ENCODE measurements around the gene PFN3.
"Not testable (repeated sequence)": the region's sequence is repeated elsewhere in the genome, so short reads cannot be mapped to it uniquely, and the experiment has no call there.

PFN3 gene

GRCh38 chr5:177361418-177362291 is 38.8 kb downstream of the PFN3 start:
- DNase-seq (ENCODE audit: low read depth in 2 of 2) = no peak

DNA sequence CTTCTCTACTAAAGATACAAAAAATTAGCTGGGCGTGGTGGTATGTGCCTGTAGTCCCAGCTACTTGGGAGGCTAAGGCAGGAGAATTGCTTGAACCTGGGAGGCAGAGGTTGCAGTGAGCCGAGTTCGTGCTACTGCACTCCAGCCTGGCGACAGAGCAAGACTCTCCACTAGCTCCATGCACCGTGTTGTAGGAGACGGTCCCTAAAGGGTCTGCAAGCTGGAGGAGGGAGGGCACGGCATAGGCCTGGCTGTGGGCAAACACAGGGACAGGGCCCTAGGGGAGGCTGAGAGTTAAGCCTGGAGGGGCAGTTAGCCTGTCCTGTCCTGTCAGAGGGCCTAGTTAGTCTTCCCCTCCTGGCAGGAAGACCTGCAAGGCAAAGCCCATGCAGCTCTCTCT is 39.7 kb downstream of the PFN3 start:
- not testable (repeated sequence) for DNase-seq (ENCODE audit: low read depth in 2 of 2)

DNA sequence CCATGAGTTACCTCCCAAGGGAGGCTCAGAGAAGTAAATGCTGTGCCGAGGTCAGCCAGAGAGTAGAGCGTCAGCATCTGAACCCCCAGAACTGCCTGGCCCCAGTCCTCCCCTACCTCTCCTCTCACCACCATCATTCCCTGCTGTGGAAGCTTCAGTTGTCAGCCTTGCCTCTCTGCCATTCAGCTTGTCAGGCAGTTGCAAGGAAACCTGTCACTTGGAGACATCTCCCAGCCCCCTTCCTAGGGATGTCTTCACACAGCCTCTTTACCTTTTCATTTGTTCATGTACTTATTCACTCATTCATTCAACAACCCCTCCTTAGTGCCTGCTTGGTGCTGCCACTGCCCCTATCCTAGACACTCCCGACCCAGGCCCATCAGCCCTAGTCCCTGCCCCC is 40.6 kb downstream of the PFN3 start:
- no peak for DNase-seq (ENCODE audit: low read depth in 2 of 2)

- no peak for DNase-seq (ENCODE audit: low read depth in 2 of 2)
Observed at GRCh38 chr5:177359451-177359851, 41.0 kb downstream of the PFN3 start.

GRCh38 chr5:177358370-177358819 is 42.1 kb downstream of the PFN3 start:
- no peak for DNase-seq (ENCODE audit: low read depth in 2 of 2)

DNA sequence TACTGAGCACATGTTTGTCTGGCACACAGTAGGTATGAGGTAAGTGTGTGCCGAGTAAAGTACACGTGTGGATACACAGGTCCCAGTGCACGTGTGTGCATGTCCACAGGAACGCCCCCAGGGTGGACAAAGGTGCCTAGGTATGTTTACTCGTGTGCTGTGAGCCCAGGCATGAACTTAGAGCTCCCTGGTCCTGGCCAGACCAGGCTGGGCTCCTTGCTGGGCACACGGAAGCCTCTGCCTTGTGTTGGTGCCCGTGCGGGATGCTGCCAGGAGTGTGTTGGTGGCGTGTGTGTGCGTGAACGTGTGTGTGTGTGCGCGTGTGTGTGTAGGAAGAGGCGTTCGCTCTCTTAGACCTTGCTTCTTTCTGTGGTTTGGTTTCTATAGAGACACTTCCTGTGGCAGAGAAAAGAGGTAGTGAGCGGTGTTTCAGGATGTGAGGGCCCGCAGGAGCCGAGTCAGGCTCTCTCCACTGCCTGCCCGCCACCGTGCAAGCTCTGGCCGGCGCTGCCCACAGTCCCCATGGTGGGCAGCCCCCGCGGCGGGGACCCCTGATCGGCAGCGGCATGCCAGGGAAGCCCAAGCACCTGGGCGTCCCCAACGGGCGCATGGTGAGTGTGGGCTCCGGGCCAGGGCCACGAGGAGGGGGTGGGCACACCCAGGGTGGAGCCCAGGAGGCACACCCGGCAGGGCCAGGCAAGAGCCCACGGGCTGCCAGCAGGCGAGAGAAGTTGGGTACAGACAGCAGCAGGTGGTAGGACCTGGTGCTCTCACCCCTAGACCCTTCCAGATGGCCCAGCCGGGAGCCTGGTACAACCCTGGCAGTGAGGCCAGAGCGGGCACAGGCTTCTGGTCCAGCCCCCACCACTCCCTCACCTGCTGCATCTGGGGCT is 42.8 kb downstream of the PFN3 start, which contains the start of gene RGS14:
RGS14 (plus strand) TSS at position 466 of the 893 bp plus-strand sequence; CDS start at position 567, 101 bp downstream.
- DNase-seq (ENCODE audit: low read depth in 2 of 2) = peak in 1 of 2 donors; percentile 37

- no peak for DNase-seq (ENCODE audit: low read depth in 2 of 2)
Observed at GRCh38 chr5:177357146-177357458, 43.4 kb downstream of the PFN3 start.

- DNase-seq (ENCODE audit: low read depth in 2 of 2) = no peak
Observed at GRCh38 chr5:177356746-177357145, 43.7 kb downstream of the PFN3 start.

- DNase-seq (ENCODE audit: low read depth in 2 of 2) = no peak
Observed at GRCh38 chr5:177355868-177356168, 44.6 kb downstream of the PFN3 start.

DNA sequence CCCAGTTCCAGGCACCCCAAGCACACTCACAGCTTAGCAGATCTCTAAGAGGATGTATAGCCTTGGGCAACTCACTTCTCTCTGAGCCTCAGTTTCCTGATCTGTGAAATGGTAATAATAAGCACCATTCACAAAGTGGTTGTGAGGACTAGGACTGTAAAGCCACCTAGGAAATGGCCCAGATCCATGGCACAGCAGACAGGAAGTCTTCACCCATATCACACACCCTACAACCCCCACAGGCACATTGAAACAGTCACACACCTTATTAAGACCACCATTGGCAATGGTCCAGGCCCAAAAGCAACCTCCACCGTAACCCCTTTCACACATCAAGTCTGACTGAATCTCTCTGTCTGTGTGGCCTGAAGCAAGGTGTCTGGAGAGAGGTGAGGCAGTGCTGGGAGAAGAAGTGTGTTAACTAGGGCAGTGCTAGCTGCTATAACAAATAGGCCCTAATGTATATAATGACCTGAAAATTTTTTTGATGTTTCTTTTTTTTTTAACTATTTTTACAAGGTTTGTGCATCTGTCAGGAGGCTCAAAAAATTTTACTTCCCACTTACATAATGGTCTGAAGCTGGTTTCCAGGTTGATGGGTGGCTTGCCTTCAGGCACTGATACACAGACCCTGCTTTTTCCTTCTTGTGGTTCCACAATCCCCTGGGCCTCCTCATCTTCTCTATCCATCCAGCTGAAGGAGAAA is 45.1 kb downstream of the PFN3 start:
- no peak for DNase-seq (ENCODE audit: low read depth in 2 of 2)

- DNase-seq (ENCODE audit: low read depth in 2 of 2) = no peak
Observed at GRCh38 chr5:177354711-177355110, 45.8 kb downstream of the PFN3 start.

- DNase-seq (ENCODE audit: low read depth in 2 of 2) = no peak
Observed at GRCh38 chr5:177354256-177354655, 46.2 kb downstream of the PFN3 start.

- DNase-seq (ENCODE audit: low read depth in 2 of 2) = no peak
Observed at GRCh38 chr5:177353093-177353492, 47.4 kb downstream of the PFN3 start.

DNA sequence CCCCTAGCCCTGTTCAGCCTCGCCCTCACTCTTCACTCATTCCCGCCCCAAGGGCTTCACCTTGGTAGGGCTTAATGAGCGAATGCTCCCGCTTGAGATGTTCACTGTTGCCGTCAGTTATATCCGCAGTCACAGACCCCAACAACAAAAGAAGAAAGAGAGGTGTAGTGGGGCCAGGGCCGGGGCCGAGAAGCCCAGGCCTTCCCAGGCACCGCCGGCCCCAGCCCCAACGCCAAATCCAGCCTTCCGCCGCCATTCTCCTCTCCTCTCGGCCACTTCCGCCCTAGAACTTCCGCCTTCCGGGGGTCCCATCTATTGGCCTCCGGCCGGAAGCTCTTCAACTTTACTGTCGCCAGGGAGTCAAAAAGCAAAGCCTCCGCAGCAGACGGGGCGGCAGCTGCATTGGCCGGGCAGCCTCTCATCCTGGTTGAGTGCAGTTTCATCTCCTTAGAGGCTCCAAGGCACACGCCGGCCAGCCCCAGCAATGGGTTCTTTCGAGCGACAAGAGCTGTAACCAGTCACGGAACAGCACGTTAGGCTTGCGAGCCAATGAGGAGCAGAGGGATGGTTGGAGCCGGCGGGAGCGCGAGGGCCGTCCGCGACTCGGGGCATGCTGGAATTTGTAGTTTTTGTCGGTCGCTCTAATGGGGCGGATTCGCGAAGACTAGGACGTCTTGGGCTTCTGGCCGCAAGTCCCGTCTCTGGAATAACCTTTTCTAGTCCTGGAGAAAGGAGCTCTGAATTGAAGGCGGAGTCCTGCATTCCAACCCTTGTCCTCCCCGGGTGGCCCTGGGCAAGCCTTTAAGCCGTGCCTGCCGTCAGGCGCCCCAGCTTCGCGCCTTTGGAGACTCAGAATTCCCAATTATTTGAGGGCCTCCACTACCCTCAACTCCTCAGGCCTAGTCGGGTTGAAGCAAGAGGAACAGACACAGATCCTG is 48.8 kb downstream of the PFN3 start, which contains the start of gene LMAN2:
LMAN2 (minus strand) TSS at position 277 of the 938 bp plus-strand sequence; CDS start at position 256, 21 bp downstream.
- peak; percentile 80 for DNase-seq (ENCODE audit: low read depth in 2 of 2)

DNA sequence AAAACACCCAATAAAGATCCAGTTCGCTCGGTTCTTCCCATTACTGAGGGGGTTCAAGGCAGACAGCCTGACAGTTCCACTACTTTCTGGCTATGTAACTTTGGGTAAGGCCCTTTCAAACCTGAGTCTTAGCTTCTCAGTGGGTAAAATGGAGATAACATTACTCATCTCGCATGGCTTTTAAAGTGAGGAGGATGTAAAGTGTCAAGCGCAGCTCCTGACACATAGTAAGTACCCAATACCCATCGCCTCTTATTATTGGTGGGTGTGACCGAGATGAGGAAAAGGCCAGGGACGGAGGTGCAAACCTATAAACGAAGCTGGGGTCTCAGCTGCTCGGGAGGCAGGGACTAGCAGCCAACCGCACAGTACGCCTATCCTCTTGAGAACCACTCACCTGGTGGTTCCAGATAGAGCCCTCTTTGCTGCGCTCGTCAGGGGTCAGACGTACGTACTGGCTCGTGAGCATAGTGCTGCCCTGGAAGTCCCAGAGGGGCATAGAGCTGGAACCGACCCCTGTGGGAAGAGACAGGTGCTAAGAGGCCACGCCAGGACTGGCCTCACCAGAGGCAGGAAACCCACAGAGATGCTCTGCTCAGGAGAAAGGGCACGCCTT is 49.6 kb downstream of the PFN3 start:
- DNase-seq (ENCODE audit: low read depth in 2 of 2) = no peak

Data from activated CD4-positive, alpha-beta T cell treated with anti-CD3 and anti-CD28 coated beads for 24 hours (primary cell).